WTC11 (cell line): ENCODE measurements around the gene ATP6V0D1. TPM values are rescaled to one million over a fixed set of nuclear protein-coding genes. Genes with fewer than 3 reads are reported as not detected.

Source experiments
- ATAC-seq: fragments of 200-7000 bp; cut with Tn5 transposase; 2 replicates; pipeline ENCODE4 v1.10.0; 2021; ENCODE audit warnings: mild to moderate bottlenecking, moderate library complexity
- CTCF ChIA-PET: fragments of 300-600 bp; sonication (Branson Sonifier 250); formaldehyde crosslinking; loops from one replicate; lab custom pipeline; 2021; ENCODE audit warnings: antibody characterized with exemption; lab: Charles Lee
- POLR2A ChIA-PET: fragments of 350-600 bp; sonication (Branson Sonifier 250); formaldehyde crosslinking; loops from one replicate; lab custom pipeline; 2021; ENCODE audit warnings: antibody characterized with exemption; lab: Charles Lee
- DNase-seq: peaks from one replicate; pipeline ENCODE4 v3.0.0; 2021; ENCODE audit warnings: low spot score
- H3K27ac Mint-ChIP-seq: 2 replicates; pipeline ENCODE4 v1.8.0; 2021; ENCODE audit warnings: mixed read lengths
- H3K27me3 Mint-ChIP-seq: 2 replicates; pipeline ENCODE4 v1.8.0; 2021; ENCODE audit warnings: low read depth, mild to moderate bottlenecking, moderate library complexity, mixed read lengths
- H3K36me3 Mint-ChIP-seq: 2 replicates; pipeline ENCODE4 v1.8.0; 2021; ENCODE audit warnings: mixed read lengths
- H3K4me1 Mint-ChIP-seq: 2 replicates; pipeline ENCODE4 v1.8.0; 2022; ENCODE audit warnings: mixed read lengths
- H3K4me3 Mint-ChIP-seq: 2 replicates; pipeline ENCODE4 v1.8.0; 2021; ENCODE audit warnings: mild to moderate bottlenecking, moderate library complexity, mixed read lengths
- H3K9me3 Mint-ChIP-seq: 2 replicates; pipeline ENCODE4 v1.8.0; 2021; ENCODE audit warnings: mixed read lengths
- ATF3 ChIP-seq: sonication (generic); formaldehyde crosslinking; conservative IDR thresholded peaks from 2 replicates; pipeline ENCODE4 v1.8.1; 2022; ENCODE audit warnings: mild to moderate bottlenecking, missing genetic modification reagents
- CTCF ChIP-seq: fragments of 200-600 bp; IDR thresholded peaks from 2 replicates; pipeline ENCODE4 v1.8.0; 2022; ENCODE audit warnings: antibody characterized with exemption
- FOXK1 ChIP-seq: sonication (generic); formaldehyde crosslinking; IDR thresholded peaks from 2 replicates; pipeline ENCODE4 v1.8.0; 2022; ENCODE audit warnings: mild to moderate bottlenecking, moderate library complexity, missing genetic modification reagents
- GABPB1 ChIP-seq: sonication (generic); formaldehyde crosslinking; IDR thresholded peaks from 2 replicates; pipeline ENCODE4 v1.8.1; 2023; ENCODE audit warnings: mild to moderate bottlenecking, missing genetic modification reagents
- KAT7 ChIP-seq: sonication (generic); formaldehyde crosslinking; IDR thresholded peaks from 2 replicates; pipeline ENCODE4 v1.8.1; 2023; ENCODE audit warnings: missing genetic modification reagents, mild to moderate bottlenecking, borderline replicate concordance
- NFYB ChIP-seq: sonication (generic); formaldehyde crosslinking; conservative IDR thresholded peaks from 2 replicates; pipeline ENCODE4 v1.8.0; 2022; ENCODE audit warnings: low read depth, missing genetic modification reagents
- NR2C2 ChIP-seq: sonication (generic); formaldehyde crosslinking; IDR thresholded peaks from 2 replicates; pipeline ENCODE4 v1.8.0; 2022; ENCODE audit warnings: mild to moderate bottlenecking, missing genetic modification reagents
- NR3C1 ChIP-seq: sonication (generic); formaldehyde crosslinking; conservative IDR thresholded peaks from 2 replicates; pipeline ENCODE4 v1.8.1; 2023; ENCODE audit warnings: low read depth, mild to moderate bottlenecking, missing genetic modification reagents
- PRRX2 ChIP-seq: fragments of 250-450 bp; sonication (Bioruptor Pico); IDR thresholded peaks from 2 replicates; pipeline ENCODE4 v1.8.0; 2021; ENCODE audit warnings: mild to moderate bottlenecking
- STAT6 ChIP-seq: sonication (generic); formaldehyde crosslinking; conservative IDR thresholded peaks from 2 replicates; pipeline ENCODE4 v1.8.1; 2023; ENCODE audit warnings: mild to moderate bottlenecking, low read depth, missing genetic modification reagents, moderate library complexity
- TEAD4 ChIP-seq: sonication (generic); formaldehyde crosslinking; IDR thresholded peaks from 2 replicates; pipeline ENCODE4 v1.8.0; 2022; ENCODE audit warnings: mild to moderate bottlenecking, missing genetic modification reagents
- ZNF416 ChIP-seq: fragments of 250-450 bp; sonication (Bioruptor Pico); IDR thresholded peaks from 2 replicates; pipeline ENCODE4 v1.9.0; 2021; ENCODE audit warnings: mild to moderate bottlenecking, inconsistent platforms
- ZNF532 ChIP-seq: fragments of 250-450 bp; sonication (Bioruptor Pico); IDR thresholded peaks from 2 replicates; pipeline ENCODE4 v1.9.0; 2021; ENCODE audit warnings: mild to moderate bottlenecking, borderline replicate concordance
- total RNA-seq: library from RNA; stranded (reverse); gene quantifications from 3 replicates; pipeline ENCODE4 v1.2.3, GENCODE V29; 2021
- TF ChIP-seq, protein P1 (sequence below): sonication (generic); formaldehyde crosslinking; IDR thresholded peaks from 2 replicates; pipeline ENCODE4 v1.8.1; 2023; ENCODE audit warnings: mild to moderate bottlenecking, missing genetic modification reagents, moderate library complexity
- TF ChIP-seq, protein P2 (sequence below): fragments of 250-450 bp; sonication (Bioruptor Pico); IDR thresholded peaks from 2 replicates; pipeline ENCODE4 v1.9.0; 2021; ENCODE audit warnings: moderate library complexity, mild to moderate bottlenecking, inconsistent platforms, borderline replicate concordance
- TF ChIP-seq, protein P3 (sequence below): sonication (generic); formaldehyde crosslinking; IDR thresholded peaks from 2 replicates; pipeline ENCODE4 v1.8.1; 2023; ENCODE audit warnings: mild to moderate bottlenecking, moderate library complexity, missing genetic modification reagents
- TF ChIP-seq, protein P4 (sequence below): sonication (generic); formaldehyde crosslinking; IDR thresholded peaks from 2 replicates; pipeline ENCODE4 v1.8.1; 2023; ENCODE audit warnings: mild to moderate bottlenecking, missing genetic modification reagents

ATP6V0D1 gene
- total RNA-seq, 1 experiment from 2014 or later = 44.1 TPM

- no peak for TF ChIP-seq NFYB (CRISPR knock-in tag)
Measured at GRCh38 chr16:67457611-67458010, 23.3 kb downstream of the ATP6V0D1 start (continued).

GRCh38 chr16:67456391-67457081 lies 24.4 kb downstream of the ATP6V0D1 start:
- no peaks in the 10 kb centered on the region for H3K27me3 Mint-ChIP-seq
- H3K9me3 Mint-ChIP-seq = no peaks in the 10 kb centered on the region
- CTCF ChIA-PET = interaction anchor here (0.6 to 3.2 kb wide), 28 partner anchors 9 to 564 kb away, joined by 3 to 52 read pairs (median 3); partner anchors contain the start of genes ATP6V0D1, HSD11B2, TPPP3 and ZDHHC1
- no peak overlapping the region for H3K4me3 Mint-ChIP-seq
- no peaks in the 10 kb centered on the region for H3K36me3 Mint-ChIP-seq
- DNase-seq = peak; percentile 61
- ATAC-seq = peak; percentile 83
- H3K27ac Mint-ChIP-seq = peak overlapping the region; percentile 46; the same call in 1 of the 2 replicates
- TF ChIP-seq KAT7 (CRISPR knock-in tag) (no peak), PRRX2 (CRISPR knock-in tag) (no peak), CTCF (peak; percentile 44), ATF3 (CRISPR knock-in tag) (no peak), NR3C1 (CRISPR knock-in tag) (no peak), FOXK1 (CRISPR knock-in tag) (no peak)
- TF ChIP-seq, protein P1, sequence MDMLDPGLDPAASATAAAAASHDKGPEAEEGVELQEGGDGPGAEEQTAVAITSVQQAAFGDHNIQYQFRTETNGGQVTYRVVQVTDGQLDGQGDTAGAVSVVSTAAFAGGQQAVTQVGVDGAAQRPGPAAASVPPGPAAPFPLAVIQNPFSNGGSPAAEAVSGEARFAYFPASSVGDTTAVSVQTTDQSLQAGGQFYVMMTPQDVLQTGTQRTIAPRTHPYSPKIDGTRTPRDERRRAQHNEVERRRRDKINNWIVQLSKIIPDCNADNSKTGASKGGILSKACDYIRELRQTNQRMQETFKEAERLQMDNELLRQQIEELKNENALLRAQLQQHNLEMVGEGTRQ (CRISPR knock-in tag) = no peak
- TF ChIP-seq, all 79 proteins: peak for 1
- 0 out of 2 replicates have a peak, but pooled peaks cover 5% of the 10 kb centered on the region for H3K4me1 Mint-ChIP-seq
- POLR2A ChIA-PET = interaction anchor here (0.6 kb wide), 1 partner anchor 806 kb away, joined by 5 read pairs; no protein-coding TSS in a partner anchor

GRCh38 chr16:67454852-67455251 lies 26.1 kb downstream of the ATP6V0D1 start:
- Mint-ChIP-seq H3K27ac (no peak overlapping the region), H3K9me3 (no peaks in the 10 kb centered on the region), H3K4me1 (0 out of 2 replicates have a peak, but pooled peaks cover 5% of the 10 kb centered on the region), H3K4me3 (no peak overlapping the region), H3K27me3 (no peaks in the 10 kb centered on the region; the same call in 1 of the 2 replicates), H3K36me3 (no peaks in the 10 kb centered on the region)
- CTCF ChIA-PET = interaction anchor here (2.5 to 2.9 kb wide), 3 partner anchors 9 to 169 kb away, joined by 10 to 52 read pairs (median 22); no protein-coding TSS in a partner anchor
- POLR2A ChIA-PET = interaction anchor here (0.5 kb wide), 1 partner anchor 1301 kb away, joined by 3 read pairs; no protein-coding TSS in a partner anchor
- DNase-seq (no peak), ATAC-seq (no peak)
- TF ChIP-seq TEAD4 (CRISPR knock-in tag) (no peak), STAT6 (CRISPR knock-in tag) (no peak), ZNF416 (no peak), GABPB1 (no peak), NR2C2 (CRISPR knock-in tag) (no peak), ZNF532 (CRISPR knock-in tag) (no peak)
- TF ChIP-seq, protein P2, sequence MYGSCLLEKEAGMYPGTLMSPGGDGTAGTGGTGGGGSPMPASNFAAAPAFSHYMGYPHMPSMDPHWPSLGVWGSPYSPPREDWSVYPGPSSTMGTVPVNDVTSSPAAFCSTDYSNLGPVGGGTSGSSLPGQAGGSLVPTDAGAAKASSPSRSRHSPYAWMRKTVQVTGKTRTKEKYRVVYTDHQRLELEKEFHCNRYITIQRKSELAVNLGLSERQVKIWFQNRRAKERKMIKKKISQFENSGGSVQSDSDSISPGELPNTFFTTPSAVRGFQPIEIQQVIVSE (CRISPR knock-in tag) = no peak
- TF ChIP-seq, protein P3, sequence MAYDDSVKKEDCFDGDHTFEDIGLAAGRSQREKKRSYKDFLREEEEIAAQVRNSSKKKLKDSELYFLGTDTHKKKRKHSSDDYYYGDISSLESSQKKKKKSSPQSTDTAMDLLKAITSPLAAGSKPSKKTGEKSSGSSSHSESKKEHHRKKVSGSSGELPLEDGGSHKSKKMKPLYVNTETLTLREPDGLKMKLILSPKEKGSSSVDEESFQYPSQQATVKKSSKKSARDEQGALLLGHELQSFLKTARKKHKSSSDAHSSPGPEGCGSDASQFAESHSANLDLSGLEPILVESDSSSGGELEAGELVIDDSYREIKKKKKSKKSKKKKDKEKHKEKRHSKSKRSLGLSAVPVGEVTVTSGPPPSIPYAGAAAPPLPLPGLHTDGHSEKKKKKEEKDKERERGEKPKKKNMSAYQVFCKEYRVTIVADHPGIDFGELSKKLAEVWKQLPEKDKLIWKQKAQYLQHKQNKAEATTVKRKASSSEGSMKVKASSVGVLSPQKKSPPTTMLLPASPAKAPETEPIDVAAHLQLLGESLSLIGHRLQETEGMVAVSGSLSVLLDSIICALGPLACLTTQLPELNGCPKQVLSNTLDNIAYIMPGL (CRISPR knock-in tag) = no peak
- TF ChIP-seq, protein P4, sequence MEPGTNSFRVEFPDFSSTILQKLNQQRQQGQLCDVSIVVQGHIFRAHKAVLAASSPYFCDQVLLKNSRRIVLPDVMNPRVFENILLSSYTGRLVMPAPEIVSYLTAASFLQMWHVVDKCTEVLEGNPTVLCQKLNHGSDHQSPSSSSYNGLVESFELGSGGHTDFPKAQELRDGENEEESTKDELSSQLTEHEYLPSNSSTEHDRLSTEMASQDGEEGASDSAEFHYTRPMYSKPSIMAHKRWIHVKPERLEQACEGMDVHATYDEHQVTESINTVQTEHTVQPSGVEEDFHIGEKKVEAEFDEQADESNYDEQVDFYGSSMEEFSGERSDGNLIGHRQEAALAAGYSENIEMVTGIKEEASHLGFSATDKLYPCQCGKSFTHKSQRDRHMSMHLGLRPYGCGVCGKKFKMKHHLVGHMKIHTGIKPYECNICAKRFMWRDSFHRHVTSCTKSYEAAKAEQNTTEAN (CRISPR knock-in tag) = no peak
